Keratinocyte (primary cell): ENCODE measurements around the gene GCNT2. TPM values are rescaled to one million over a fixed set of nuclear protein-coding genes. Genes with fewer than 3 reads are reported as not detected.

Source experiments
- DNase-seq: peaks from one replicate; pipeline ENCODE4 v3.0.0-alpha.2; 2011; ENCODE audit warnings: low read depth, missing footprints, low spot score
- FAIRE-seq: peaks from 2 replicates; lab custom pipeline; 2011; peaks lifted over from hg19 to GRCh38; lab: Jason Lieb, UNC
- H2AFZ ChIP-seq: 2 replicates; pipeline ENCODE4 v1.6.0; 2012; ENCODE audit warnings: low read length, control low read depth, inconsistent platforms; ENCODE audit not compliant: control insufficient read depth
- H3K27ac ChIP-seq: 2 replicates; pipeline ENCODE4 v1.5.1; 2011; ENCODE audit warnings: low read length; ENCODE audit not compliant: control insufficient read depth, insufficient read depth
- H3K27me3 ChIP-seq: 3 replicates; pipeline ENCODE4 v1.6.0; 2011; ENCODE audit warnings: low read length; ENCODE audit not compliant: control insufficient read depth, insufficient read depth; ENCODE audit errors: extremely low read depth
- H3K36me3 ChIP-seq, 2 experiments: 2 replicates in 1 of 2; 3 replicates in 1 of 2; pipeline ENCODE4 v1.5.1; 2011; ENCODE audit warnings: low read length in 2 of 2, mild to moderate bottlenecking in 1 of 2; ENCODE audit not compliant: control insufficient read depth in 2 of 2, insufficient read depth in 2 of 2; ENCODE audit errors: extremely low read depth in 1 of 2
- H3K4me1 ChIP-seq: 3 replicates; pipeline ENCODE4 v1.5.1; 2011; ENCODE audit warnings: low read length; ENCODE audit not compliant: control insufficient read depth, insufficient read depth; ENCODE audit errors: extremely low read depth
- H3K4me2 ChIP-seq: 3 replicates; pipeline ENCODE4 v1.6.0; 2011; ENCODE audit warnings: low read depth, low read length; ENCODE audit not compliant: control insufficient read depth, insufficient read depth; ENCODE audit errors: extremely low read depth
- H3K4me3 ChIP-seq, 3 experiments: fragments of 200-600 bp in 1 of 3; sonication (generic) in 1 of 3; 2 replicates in 2 of 3; 3 replicates in 1 of 3; pipeline ENCODE4 v1.5.1; 2011 to 2016; ENCODE audit warnings: low read length in 3 of 3, mild to moderate bottlenecking in 3 of 3, control low read depth in 2 of 3, inconsistent platforms in 1 of 3, low read depth in 1 of 3, mixed read lengths in 1 of 3, mixed run types in 1 of 3, moderate library complexity in 1 of 3; ENCODE audit not compliant: control insufficient read depth in 2 of 3, insufficient read depth in 2 of 3; ENCODE audit errors: extremely low read depth in 1 of 3
- H3K79me2 ChIP-seq: 2 replicates; pipeline ENCODE4 v1.6.0; 2012; ENCODE audit warnings: low read length; ENCODE audit not compliant: control insufficient read depth, insufficient read depth
- H3K9ac ChIP-seq: 3 replicates; pipeline ENCODE4 v1.6.0; 2011; ENCODE audit warnings: low read length; ENCODE audit not compliant: control insufficient read depth, insufficient read depth; ENCODE audit errors: extremely low read depth
- H3K9me1 ChIP-seq: 3 replicates; pipeline ENCODE4 v1.6.0; 2011; ENCODE audit warnings: low read length; ENCODE audit not compliant: control insufficient read depth, insufficient read depth; ENCODE audit errors: extremely low read depth
- H3K9me3 ChIP-seq: 2 replicates; pipeline ENCODE4 v1.5.1; 2012; ENCODE audit warnings: low read depth, low read length; ENCODE audit not compliant: control insufficient read depth
- H4K20me1 ChIP-seq: 3 replicates; pipeline ENCODE4 v1.6.0; 2011; ENCODE audit warnings: low read length; ENCODE audit not compliant: control insufficient read depth, insufficient read depth; ENCODE audit errors: extremely low read depth
- CTCF ChIP-seq, 3 experiments: IDR thresholded peaks in 1 of 3; conservative IDR thresholded peaks in 1 of 3; optimal IDR thresholded peaks in 1 of 3; 2 replicates in 2 of 3; 3 replicates in 1 of 3; pipeline versions ENCODE3 to v1.5.1; 2011; ENCODE audit warnings: low read length in 3 of 3, mild to moderate bottlenecking in 3 of 3, moderate library complexity in 2 of 3, control low read depth in 1 of 3, inconsistent platforms in 1 of 3; ENCODE audit not compliant: insufficient read depth in 2 of 3; ENCODE audit errors: extremely low read depth in 1 of 3
- EZH2 ChIP-seq: IDR thresholded peaks from one replicate; pipeline ENCODE4 v1.6.1; 2012; ENCODE audit warnings: inconsistent platforms, mild to moderate bottlenecking, low read length, moderate library complexity
- dilution Hi-C: fragments of 300-500 bp; cut with MboI; formaldehyde crosslinking; loops from one replicate; pipeline ENCODE4 v1.7.0; 2020; ENCODE audit warnings: low sequenced_read_pairs; ENCODE audit not compliant: extremely low pct_ligation_motif_present
- polyA plus RNA-seq, 5 experiments: library from polyadenylated mRNA; depleted of rRNA in 3 of 5; stranded (reverse) in 3 of 5; stranded (forward) in 1 of 5; unstranded in 1 of 5; fragments of >200 nt; gene quantifications; 1 replicate in 1 of 5; 2 replicates in 3 of 5; 3 replicates in 1 of 5; pipeline versions ENCODE4 v1.2.1 to v1.2.3, GENCODE V29; 2011 to 2012; ENCODE audit warnings: missing spikeins in 2 of 5, low read depth in 1 of 5, low replicate concordance in 1 of 5

The GCNT2 gene
- polyA plus RNA-seq, 1 donor (not counting 4 experiments of a cell fraction or from before 2014, with no cell fraction given) = 7.3 TPM

GRCh38 chr6:10531503-10531902 lies 10.4 kb downstream of the GCNT2 start:
- FAIRE-seq (no peak), DNase-seq (no peak)
- no peaks in the 10 kb centered on the region for H4K20me1 ChIP-seq
- no peaks in the 10 kb centered on the region for H3K4me1 ChIP-seq
- no peak overlapping the region for H3K4me3 ChIP-seq
- H3K27ac ChIP-seq = no peak overlapping the region
- H3K9ac ChIP-seq = no peak overlapping the region
- no peak overlapping the region for H2AFZ ChIP-seq
- no peaks in the 10 kb centered on the region for H3K27me3 ChIP-seq
- H3K79me2 ChIP-seq = no peaks in the 10 kb centered on the region
- H3K9me1 ChIP-seq = no peaks in the 10 kb centered on the region
- H3K9me3 ChIP-seq = no peaks in the 10 kb centered on the region
- H3K36me3 ChIP-seq = peaks cover 0 to 8% of the 10 kb centered on the region in 2 experiments
- H3K4me2 ChIP-seq = no peak overlapping the region
- TF ChIP-seq EZH2 = no peak
- no peak for TF ChIP-seq CTCF (optimal IDR thresholded peaks at IDR 0.05 in 1 of 3, IDR thresholded peaks at IDR 0.05 in 1 of 3, conservative IDR thresholded peaks at IDR 0.05 in 1 of 3; ENCODE audit: extremely low read depth in 1 of 3, insufficient read depth in 2 of 3, low read length in 3 of 3)
- dilution Hi-C loops = no loop called here

- FAIRE-seq = no peak
- H3K9me3 ChIP-seq = no peaks in the 10 kb centered on the region
- TF ChIP-seq CTCF (optimal IDR thresholded peaks at IDR 0.05 in 1 of 3, IDR thresholded peaks at IDR 0.05 in 1 of 3, conservative IDR thresholded peaks at IDR 0.05 in 1 of 3; ENCODE audit: extremely low read depth in 1 of 3, insufficient read depth in 2 of 3, low read length in 3 of 3) (no peak), EZH2 (no peak)
- H3K36me3 ChIP-seq = peaks cover 0 to 8% of the 10 kb centered on the region in 2 experiments
- H3K9me1 ChIP-seq = no peaks in the 10 kb centered on the region
- H3K4me2 ChIP-seq = no peak overlapping the region
- no peaks in the 10 kb centered on the region for H3K79me2 ChIP-seq
- H2AFZ ChIP-seq = no peak overlapping the region
- H3K4me1 ChIP-seq = no peaks in the 10 kb centered on the region
- dilution Hi-C loops = no loop called here
- no peak overlapping the region for H3K4me3 ChIP-seq
- H3K27me3 ChIP-seq = no peaks in the 10 kb centered on the region
- no peak overlapping the region for H3K9ac ChIP-seq
- no peak overlapping the region for H3K27ac ChIP-seq
- no peaks in the 10 kb centered on the region for H4K20me1 ChIP-seq
- no peak for DNase-seq
Measured at GRCh38 chr6:10531942-10532341, 10.8 kb downstream of the GCNT2 start.
